Heart left ventricle (tissue), 13 donors: ENCODE results near the gene ALKBH7.

Experiments used
- CTCF ChIP-seq, 12 donors: fragments of 200-600 bp; sonication (generic) in 4 of 12; IDR thresholded peaks; one replicate each; pipeline versions ENCODE4 v1.5.0 to v1.8.0; 2018 to 2022; ENCODE audit warnings: antibody characterized with exemption in 12 of 12, mild to moderate bottlenecking in 5 of 12
- POLR2A ChIP-seq, 2 donors: fragments of 450-650 bp; IDR thresholded peaks; one replicate each; pipeline ENCODE4 v1.6.1; 2017; ENCODE audit warnings: antibody characterized with exemption in 2 of 2, mild to moderate bottlenecking in 2 of 2, moderate library complexity in 2 of 2
- donor health status: ischemic (EF 13 %, LVEDD 7.1; RV severe dilation, severe dysfunction).
- donor health status: DM: no; HTN: yes; CAD: no.
- donor health status: DM: no; HTN: no; CAD: no.
- donor health status: ischemic (EF 25% LVEDD 6.9; RV normal size, moderate dysfunction).
- donor health status: ischemic (EF 25% LVEDD 5.7; RV mildly dilated, moderate dysfunction).
- donor health status: ischemic (EF 35%, LVEDD 5.7; RV mildly dilated, moderate dysfunction).
- donor health status: nonischemic (EF 11% LVEDD 7.7; RV severe dilation, severe dysfunction).
- donor health status: DM: yes; HTN: yes; CAD: no.
- donor health status: PGD.
- donor health status: ischemic (EF 29% LVEDD 5.4; RV normal size, mild dysfunction).
- donor health status: nonischemic (EF 23%, LVEDD 6.1; RV moderate dilation, normal function).

GRCh38 chr19:6414793-6415590, 42.4 kb downstream of the ALKBH7 start:
- TF ChIP-seq CTCF (IDR thresholded peaks at IDR 0.05), result no peak
- TF ChIP-seq POLR2A (IDR thresholded peaks at IDR 0.05), result no peak
